ENCODE measurements around the gene SIGLEC9.
"Not testable (repeated sequence)": the region's sequence is repeated elsewhere in the genome, so short reads cannot be mapped to it uniquely, and the experiment has no call there.

The SIGLEC9 gene

DNA sequence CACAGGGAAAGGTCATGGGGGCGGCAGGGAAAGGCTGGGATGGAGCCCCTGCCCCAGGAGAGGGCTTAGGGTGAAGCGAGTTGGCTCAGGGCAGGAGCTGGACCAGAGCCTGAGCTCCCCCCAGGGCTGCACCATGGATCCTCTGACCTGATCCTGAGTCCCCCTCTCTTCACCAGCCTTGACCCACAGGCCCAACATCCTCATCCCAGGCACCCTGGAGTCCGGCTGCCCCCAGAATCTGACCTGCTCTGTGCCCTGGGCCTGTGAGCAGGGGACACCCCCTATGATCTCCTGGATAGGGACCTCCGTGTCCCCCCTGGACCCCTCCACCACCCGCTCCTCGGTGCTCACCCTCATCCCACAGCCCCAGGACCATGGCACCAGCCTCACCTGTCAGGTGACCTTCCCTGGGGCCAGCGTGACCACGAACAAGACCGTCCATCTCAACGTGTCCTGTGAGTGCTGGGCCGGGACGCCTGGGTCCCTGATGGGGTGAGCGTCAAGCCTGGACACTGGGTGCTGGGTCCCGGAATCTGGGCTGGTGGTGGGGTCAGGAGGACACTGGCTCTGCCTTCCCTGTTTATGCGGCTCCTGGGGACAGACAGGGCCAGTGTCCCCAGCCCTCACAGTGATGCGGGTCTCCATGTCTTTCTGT lies 842 bp downstream of the SIGLEC9 start:
- DNase-seq, result no peak

DNA sequence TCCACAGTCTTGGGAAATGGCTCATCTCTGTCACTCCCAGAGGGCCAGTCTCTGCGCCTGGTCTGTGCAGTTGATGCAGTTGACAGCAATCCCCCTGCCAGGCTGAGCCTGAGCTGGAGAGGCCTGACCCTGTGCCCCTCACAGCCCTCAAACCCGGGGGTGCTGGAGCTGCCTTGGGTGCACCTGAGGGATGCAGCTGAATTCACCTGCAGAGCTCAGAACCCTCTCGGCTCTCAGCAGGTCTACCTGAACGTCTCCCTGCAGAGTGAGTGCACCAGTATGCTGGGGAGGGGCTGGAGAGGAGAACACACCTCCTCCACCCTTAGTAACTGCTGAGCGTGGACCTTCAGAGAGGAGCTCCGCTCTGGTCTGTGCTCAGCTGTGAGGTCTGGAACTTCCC lies 2.3 kb downstream of the SIGLEC9 start:
- no peak for DNase-seq

DNA sequence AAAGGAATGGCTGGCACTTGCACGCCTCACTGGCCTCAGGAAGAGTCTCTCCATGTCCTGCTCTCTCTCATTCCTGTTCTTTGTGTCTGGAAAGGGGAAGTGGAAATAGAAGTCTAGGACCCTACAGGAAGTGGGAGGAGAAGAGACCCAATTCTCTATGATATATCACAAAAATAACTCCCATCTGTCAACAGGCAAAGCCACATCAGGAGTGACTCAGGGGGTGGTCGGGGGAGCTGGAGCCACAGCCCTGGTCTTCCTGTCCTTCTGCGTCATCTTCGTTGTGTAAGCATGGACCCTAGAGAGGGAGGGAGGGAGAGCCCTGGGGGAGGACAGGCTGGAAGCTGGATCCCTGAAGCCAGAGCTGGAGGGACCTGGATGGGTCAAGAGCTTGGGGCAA lies 3.0 kb downstream of the SIGLEC9 start:
- DNase-seq, result no peak

DNA sequence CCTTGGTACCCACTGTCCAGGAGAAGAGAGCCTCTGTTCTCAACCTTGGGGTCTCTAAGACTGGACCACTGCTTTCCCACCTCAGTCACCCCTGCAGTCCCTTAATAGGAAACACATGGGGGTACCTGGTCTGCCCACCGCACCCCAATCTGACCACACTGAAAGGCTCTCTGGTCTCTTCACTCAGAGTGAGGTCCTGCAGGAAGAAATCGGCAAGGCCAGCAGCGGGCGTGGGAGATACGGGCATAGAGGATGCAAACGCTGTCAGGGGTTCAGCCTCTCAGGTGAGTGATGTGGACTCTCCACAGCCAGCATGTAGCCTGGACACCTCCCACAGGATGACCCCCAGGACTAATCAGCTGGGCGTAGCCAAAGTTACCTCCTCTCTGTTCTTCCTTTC lies 3.5 kb downstream of the SIGLEC9 start:
- no peak for DNase-seq

DNA sequence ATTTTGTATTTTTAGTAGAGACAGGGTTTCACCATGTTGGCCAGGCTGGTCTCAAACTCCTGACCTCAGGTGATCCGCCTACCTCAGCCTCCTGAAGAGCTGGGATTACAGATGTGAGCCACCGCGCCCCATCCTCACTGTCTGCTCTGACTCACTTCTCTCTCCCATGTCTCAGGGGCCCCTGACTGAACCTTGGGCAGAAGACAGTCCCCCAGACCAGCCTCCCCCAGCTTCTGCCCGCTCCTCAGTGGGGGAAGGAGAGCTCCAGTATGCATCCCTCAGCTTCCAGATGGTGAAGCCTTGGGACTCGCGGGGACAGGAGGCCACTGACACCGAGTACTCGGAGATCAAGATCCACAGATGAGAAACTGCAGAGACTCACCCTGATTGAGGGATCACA lies 5.0 kb downstream of the SIGLEC9 start:
- DNase-seq, result no peak

DNA sequence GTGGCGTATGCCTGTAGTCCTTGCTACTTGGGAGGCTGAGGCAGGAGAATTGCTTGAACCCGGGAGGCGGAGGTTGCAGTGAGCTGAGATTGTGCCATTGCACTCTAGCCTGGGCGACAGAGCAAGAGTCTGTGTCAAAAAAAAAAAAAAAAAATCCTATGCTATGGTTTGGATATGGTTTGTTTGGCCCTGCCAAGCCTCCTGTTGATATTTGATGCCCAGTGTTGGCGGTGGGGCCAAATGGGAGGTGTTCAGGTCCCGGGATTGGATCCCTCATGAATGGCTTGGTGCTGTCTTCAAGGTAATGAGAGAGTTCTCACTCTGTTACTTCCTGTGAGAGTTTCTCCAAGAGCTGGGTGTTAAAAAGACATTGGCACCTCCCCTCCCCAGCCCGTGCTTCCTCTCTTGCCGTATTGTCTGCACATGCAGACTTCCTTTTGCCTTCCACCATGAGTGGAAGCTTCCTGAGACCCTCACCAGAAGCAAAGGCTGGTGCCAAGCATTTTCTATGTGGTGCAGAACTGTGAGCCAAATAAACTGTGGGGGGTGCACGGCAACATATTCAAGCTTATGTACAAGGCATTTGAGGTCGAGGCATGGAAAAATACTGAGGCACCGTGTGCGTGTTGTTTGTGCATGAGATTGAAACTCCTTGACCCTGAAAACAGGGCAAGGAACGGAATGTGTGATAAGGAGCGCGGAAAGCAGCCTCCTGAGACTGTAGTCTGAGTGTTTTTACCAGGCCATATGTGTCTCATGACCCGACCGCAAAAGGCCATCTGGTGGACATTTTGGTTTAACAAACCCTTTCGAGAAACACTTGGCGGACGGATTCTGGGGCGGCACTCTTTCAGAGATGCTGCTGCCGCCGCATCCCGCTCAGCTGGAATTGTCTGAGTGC lies 7.3 kb downstream of the SIGLEC9 start:
- no peak for DNase-seq

DNA sequence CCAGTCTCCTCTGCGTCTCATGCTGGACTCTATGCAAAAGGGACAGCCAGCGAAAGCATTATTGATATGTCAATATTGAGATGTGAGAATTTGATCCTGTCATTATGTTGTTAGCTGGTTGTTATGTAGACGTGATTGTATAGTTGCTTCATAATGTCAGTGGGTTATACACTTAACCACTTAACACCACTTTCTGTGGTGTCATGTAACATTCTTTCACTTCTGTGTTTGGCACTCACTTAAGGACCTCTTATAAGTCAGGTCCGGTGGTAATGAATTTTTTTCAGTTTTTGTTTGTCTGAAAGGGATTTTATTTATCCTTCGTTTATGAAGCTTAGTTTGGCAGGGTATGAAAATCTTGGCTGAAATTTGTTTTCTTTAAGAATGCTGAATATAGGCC lies 10.3 kb downstream of the SIGLEC9 start:
- DNase-seq, result no peak

DNA sequence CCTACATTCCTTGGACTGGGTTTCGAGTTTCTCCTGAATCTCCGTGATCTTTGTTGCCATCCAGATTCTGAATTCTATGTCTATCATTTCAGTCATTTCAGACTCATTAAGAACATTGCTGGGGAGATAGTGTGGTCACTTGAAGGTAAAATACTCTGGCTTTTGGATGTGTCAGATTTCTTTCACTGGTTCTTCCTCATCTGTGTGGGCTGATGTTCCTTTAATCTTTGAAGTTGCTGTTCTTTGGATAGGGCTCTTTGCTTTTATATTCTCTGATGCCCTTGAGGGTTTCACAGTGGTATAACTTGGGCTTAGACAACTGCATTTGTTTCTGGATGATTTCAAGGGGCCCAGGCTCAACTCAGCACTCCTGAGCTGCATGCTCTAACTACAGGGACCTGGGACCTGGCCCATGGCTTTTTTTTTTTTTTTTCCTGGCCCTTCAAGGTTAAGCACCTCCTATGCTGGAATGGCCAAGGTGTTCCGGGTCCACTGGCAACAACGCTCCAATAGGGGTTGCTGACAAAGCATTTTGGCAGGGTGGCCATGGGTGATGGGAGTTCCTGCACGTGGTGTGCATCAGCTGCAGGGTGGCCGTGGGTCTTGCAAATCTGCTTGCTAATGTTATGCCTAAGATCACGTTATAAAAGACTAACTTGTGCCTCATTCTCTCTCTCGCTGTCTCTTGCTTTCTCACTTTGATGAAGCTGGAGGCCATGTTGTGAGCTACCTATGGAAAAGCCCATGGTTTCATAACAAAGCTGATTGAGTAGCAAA lies 11.5 kb downstream of the SIGLEC9 start:
- no peak for DNase-seq

DNA sequence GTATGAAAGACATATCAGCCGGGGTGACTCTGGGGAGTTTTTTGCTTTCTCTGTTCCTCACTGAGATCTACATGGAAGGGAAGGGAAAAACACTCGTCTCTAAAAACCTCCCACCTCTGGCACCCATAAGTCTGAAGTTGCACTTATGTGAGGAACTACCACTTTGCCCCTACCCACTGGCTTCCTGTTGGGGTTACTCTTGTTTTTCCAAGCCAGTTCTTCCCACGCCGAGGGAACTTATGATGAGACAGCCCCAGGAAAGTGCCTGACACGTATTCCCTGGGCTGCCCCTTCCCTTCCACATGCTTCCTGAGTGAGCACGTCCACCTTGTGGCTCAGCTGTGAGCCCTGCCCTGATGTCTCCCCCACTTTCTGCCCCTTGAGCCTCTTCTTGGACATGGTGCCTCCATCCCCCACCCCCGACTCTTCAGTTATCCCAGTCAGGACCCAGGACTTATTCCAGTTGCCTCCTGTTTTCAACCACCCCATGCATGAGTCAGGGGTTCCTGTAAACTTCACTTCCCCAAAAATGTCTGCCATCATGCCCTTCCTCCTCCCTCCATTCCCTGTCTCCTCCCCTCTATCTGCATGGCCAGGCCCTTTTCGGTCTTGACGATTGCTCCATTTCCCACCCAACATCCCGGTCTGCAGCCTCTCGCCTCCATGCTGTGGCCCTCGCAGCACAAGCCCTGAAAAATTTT lies 12.3 kb downstream of the SIGLEC9 start:
- DNase-seq, result no peak

DNA sequence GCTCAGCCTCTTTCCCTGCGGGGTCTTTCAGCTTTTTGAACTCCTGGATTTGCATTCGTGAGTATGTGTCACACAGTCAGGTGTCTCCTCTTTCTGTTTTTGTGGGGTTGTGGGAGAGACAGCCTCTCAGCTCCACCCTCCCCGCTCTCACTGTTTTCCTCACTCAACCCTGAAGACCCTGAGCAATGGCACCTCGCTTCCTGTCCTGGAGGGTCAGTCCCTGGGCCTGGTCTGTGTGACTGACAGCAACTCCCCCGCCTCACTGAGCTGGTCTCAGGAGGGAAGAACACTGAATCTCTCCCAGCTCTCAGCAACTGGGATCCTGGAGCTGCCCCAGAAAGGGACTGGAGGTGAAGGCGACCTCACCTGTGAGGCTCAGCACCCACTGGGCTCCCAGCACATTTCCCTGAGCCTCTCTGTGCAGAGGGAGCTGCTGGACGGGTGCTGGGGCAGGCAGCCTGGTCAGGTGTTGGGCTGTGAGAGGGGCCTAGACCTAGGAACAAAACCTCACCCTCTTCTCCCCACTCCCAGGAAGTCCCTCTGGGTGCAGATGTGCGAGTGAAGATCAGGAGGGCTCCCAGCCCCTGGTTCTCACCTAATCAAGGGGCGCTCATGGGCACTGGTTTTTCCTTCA lies 13.2 kb downstream of the SIGLEC9 start:
- no peak for DNase-seq

DNA sequence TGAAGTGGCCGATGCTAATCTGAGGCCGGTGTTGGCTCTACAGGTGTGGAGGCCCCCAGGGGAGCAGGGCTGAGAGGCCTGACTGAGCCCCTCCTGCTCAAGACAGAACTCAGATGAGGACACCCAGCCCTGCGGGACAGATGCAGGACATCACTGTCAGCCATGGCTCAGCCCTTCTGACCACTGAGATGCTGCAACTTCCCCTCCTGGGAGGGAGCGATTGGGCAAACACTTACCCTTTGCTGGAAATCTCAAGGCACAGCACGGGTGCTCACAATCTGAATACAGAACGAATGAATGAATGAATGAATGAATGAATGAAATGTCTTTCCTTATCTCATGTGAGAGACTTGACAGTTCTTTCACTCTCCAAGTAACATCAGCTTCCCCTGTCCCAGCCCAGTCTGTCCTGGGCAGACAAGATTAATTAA lies 13.9 kb downstream of the SIGLEC9 start:
- DNase-seq, result no peak

DNA sequence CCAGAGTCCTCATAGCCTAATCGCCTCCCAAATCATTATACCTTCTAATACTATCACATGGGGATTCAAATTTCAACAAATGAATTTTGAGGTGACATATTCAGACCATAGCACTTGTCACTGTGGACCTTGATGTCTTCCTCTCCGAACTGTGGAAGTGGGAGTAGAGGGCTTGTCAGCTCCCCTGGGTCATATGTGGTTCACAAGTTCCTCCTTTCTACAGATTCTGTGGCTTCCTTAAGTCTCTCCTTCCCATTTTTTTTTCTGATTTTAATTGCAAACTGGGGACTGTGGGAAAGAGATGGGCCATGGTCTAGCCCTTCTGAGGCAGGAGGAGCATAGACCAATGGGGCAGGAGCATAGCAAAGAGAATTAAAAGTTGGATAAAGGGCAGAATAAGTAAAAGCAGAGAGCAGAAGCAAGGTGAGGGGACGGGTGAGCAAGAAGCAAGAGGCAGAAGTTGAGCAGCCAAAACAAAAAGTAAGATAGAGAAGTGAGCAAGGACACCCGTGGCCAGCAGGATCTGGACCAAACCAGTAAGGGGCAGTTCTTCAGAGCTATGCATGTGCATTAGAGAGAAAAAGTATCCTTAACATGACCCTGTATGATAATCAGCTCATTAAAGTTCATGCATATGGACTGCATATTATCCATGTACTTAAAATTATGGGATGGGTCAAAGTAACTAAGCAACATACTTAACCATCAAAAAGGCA lies 14.8 kb downstream of the SIGLEC9 start:
- no peak for DNase-seq

DNA sequence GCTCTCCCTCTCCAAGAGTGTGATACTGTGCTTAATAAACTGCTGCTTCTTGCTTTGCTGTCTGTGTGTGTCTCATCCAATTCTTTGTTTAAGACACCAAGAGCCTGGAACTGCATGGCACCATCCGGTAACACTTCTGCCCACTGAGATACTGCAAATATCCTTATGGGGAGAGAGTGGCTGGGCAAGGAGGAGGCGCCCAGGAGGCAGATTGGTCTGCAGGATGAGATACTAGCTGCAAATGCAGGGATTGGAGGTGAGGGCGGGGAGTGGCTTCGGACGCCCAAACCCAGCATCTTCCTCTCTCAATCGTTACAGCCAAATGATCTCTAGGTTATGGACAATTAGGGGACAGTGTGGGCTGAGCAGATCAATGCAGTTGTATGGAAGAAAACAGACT lies 15.7 kb downstream of the SIGLEC9 start:
- no peak for DNase-seq

DNA sequence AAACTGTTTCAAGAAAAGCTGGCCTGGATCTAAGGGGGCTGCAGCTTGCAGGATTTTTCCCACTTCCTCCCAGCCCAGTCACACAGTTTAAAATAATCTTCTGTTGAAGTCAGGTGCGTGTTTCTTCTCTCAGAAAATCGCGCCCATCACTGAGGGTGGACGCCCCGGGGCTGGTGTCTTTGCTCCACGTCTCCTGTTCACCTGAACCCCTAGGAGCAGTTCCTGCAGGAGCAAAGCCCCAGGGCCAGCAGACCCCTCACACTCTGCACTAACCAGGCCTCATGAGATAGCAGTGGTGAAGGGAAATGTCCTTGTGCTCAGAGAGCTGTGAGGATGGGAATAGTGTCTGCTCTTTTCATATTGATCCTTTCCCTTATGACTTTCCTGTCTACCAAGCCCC lies 16.5 kb downstream of the SIGLEC9 start:
- DNase-seq, result no peak

DNA sequence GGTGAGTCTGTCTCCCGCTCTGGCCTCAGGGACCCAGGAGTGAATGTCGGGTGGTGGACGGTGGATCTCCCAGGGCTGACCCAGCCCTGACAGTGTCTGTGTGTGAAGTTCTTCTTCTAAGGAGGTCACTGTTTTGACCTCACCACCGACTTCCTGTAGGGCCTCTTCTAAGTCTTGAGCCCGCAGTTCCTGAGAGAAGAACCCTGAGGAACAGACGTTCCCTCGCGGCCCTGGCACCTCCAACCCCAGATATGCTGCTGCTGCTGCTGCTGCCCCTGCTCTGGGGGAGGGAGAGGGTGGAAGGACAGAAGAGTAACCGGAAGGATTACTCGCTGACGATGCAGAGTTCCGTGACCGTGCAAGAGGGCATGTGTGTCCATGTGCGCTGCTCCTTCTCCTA lies 17.4 kb downstream of the SIGLEC9 start, which contains the start of gene SIGLEC7:
Gene SIGLEC7 (plus strand): TSS at position 183 of the 400 bp plus-strand sequence. CDS start 69 bp downstream, at position 252.
- DNase-seq, result no peak

DNA sequence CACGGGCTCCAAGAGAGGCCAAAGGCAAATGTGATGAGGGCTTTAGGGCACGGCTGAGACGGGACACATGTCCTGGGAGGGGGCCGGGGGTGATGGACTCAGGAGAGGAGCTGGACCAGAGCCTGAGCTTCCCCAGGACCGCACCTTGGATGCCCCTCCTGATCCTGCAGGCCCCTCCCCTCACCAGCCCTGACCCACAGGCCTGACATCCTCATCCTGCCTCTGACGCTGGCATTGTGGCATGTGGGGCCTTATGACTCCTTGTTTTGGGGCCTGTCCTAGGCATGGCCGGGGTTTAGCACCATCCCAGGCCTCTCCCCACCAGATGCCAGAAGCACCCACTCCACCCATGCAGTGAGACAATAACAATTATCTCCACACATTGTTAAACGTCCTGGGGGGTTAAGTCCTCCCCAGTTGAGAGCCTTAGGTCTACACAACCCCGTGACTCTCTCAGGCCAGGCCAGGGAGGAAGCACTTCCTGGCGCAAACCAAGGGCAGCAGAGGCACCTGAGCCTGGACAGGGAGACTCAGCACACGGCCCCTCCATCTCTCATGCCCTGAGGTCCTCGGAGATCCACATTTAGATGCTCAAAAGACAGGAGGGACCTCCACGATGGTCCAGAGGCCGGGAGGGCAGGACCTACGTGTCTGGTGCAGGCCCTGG lies 18.2 kb downstream of the SIGLEC9 start:
- DNase-seq, result not testable (repeated sequence)

DNA sequence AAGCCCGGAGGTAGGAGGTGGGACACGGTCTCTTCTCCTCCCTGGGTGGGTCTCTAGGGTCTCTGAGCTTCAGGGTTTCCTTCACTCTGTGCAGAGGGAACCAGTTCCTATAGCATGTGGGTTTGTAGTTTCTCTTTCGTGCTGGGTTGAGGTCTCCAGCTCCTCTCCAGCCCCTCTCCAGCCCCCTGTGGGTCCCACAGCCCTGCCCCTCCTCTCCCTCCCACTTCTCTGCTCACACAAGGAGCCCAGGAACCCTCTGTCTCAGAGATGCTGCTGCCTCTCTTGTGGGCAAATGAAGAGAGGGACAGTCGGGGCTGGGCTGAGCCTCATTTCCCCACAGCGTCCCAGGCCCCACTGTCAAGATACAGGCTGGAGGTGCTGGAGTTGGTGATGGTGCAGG lies 18.8 kb downstream of the SIGLEC9 start:
- no peak for DNase-seq

DNA sequence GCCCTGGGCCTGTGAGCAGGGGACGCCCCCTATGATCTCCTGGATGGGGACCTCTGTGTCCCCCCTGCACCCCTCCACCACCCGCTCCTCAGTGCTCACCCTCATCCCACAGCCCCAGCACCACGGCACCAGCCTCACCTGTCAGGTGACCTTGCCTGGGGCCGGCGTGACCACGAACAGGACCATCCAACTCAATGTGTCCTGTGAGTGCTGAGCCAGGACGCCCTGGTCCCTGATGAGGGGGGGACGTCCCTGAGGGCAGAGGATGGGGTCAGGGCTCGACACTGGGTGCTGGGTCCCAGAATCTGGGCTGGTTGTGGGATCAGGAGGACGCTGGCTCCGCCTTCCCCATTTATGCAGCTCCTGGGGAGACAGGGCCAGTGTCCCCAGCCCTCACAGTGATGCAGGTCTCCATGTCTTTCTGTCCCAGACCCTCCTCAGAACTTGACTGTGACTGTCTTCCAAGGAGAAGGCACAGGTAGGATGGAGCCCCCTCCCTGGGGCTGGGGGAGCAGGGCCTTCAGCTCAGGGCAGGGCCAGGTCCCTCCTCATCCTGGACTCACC lies 19.9 kb downstream of the SIGLEC9 start:
- DNase-seq, result no peak

DNA sequence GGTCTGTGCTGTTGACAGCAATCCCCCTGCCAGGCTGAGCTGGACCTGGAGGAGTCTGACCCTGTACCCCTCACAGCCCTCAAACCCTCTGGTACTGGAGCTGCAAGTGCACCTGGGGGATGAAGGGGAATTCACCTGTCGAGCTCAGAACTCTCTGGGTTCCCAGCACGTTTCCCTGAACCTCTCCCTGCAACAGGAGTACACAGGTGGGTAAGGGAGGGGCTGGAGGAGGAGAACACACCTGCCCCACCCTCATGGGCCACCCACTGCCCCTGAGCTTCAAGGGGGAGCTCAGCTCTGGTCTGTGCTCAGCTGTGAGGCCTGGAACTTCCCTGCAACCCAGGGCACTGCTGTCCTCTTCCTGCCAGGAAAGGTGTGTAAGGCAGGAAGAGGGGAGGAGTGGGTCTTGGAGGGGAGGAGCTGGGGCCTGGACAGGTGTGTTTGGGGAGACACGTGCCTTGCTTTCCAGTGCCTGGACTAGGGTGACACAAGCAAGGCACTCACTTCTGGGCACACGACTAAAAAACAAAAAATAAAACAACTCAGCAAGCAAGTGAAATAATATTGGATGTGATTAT lies 21.3 kb downstream of the SIGLEC9 start:
- DNase-seq, result no peak

DNA sequence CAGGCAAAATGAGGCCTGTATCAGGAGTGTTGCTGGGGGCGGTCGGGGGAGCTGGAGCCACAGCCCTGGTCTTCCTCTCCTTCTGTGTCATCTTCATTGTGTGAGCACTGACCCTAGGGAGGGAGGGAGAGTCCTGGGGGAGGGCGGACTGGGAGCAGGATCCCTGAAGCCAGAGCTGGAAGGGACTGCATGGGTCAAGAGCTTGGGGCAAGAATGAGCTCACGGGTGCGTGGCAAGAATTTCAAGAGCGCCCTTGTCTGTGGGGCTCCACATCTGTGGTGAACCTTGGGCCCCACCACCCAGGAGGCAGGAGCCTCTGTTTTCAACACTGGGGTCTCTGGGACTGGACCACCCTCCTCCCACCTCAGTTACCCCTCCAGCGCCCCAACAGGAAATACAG lies 22.0 kb downstream of the SIGLEC9 start:
- no peak for DNase-seq
